Body of pancreas (tissue), 4 donors: ENCODE measurements around the gene NSF.

Experiments
- CTCF ChIP-seq, 7 experiments: fragments of 450-650 bp in 4 of 7; fragments of 200-600 bp in 3 of 7; sonication (generic) in 3 of 7; IDR thresholded peaks; one replicate each; pipeline ENCODE4 v1.5.1; 2016 to 2019; ENCODE audit warnings: antibody characterized with exemption in 7 of 7
- POLR2A ChIP-seq, 3 donors: fragments of 450-650 bp; IDR thresholded peaks; one replicate each; pipeline ENCODE4 v1.6.1; 2016; ENCODE audit warnings: antibody characterized with exemption in 3 of 3, mild to moderate bottlenecking in 2 of 3

GRCh38 chr17:46758614-46759013 is 168.1 kb downstream of the NSF start:
- TF ChIP-seq CTCF (IDR thresholded peaks at IDR 0.05) (no peak), POLR2A (IDR thresholded peaks at IDR 0.05) (no peak)
